Erythroblast (primary cell): ENCODE measurements around the gene SCYGR3.
"Not testable (repeated sequence)": the region's sequence is repeated elsewhere in the genome, so short reads cannot be mapped to it uniquely, and the experiment has no call there.

Source experiments
- DNase-seq, 2 experiments: peaks; one replicate each; lab custom pipeline; 2025; lab: John Stamatoyannopoulos, UW
- GATA1 ChIP-seq: IDR thresholded peaks from 2 replicates; pipeline ENCODE4 v1.6.1; 2011; ENCODE audit warnings: low read depth, mild to moderate bottlenecking, control low read depth, low read length, moderate library complexity
- POLR2A ChIP-seq: IDR thresholded peaks from 2 replicates; pipeline ENCODE4 v1.6.1; 2011; ENCODE audit warnings: mild to moderate bottlenecking, low read length

Gene SCYGR3

GRCh38 chr2:227625420-227625819 is 10.8 kb upstream of the SCYGR3 start:
- no peak for DNase-seq
- no peak for TF ChIP-seq POLR2A
- TF ChIP-seq GATA1: no peak

GRCh38 chr2:227623226-227623625 is 8.6 kb upstream of the SCYGR3 start:
- no peak for DNase-seq
- TF ChIP-seq POLR2A (no peak), GATA1 (no peak)

- DNase-seq: no peak
- no peak for TF ChIP-seq POLR2A
- no peak for TF ChIP-seq GATA1
These were observed 2.9 kb upstream of the SCYGR3 start, which contains the start of gene SCYGR4 for GRCh38 chr2:227617316-227618230. TSS of gene SCYGR4 (plus strand) at chr2:227617498. CDS start at chr2:227617498, 0 bp downstream.

GRCh38 chr2:227616631-227617030 is 2.0 kb upstream of the SCYGR3 start:
- DNase-seq: no peak
- TF ChIP-seq POLR2A: no peak
- TF ChIP-seq GATA1: no peak

GRCh38 chr2:227615906-227616305 is 1.3 kb upstream of the SCYGR3 start:
- TF ChIP-seq GATA1 (no peak), POLR2A (no peak)
- no peak for DNase-seq

GRCh38 chr2:227615181-227615580 is 541 bp upstream of the SCYGR3 start:
- DNase-seq: no peak
- TF ChIP-seq POLR2A (no peak), GATA1 (no peak)

GRCh38 chr2:227614246-227614645 is 394 bp downstream of the SCYGR3 start:
- TF ChIP-seq GATA1 (no peak), POLR2A (no peak)
- no peak for DNase-seq

- no peak for DNase-seq
- TF ChIP-seq GATA1 (no peak), POLR2A (no peak)
These were observed 1.4 kb downstream of the SCYGR3 start for GRCh38 chr2:227613272-227613660.

GRCh38 chr2:227612546-227613271 is 1.9 kb downstream of the SCYGR3 start:
- TF ChIP-seq GATA1 (no peak), POLR2A (no peak)
- no peak for DNase-seq

GRCh38 chr2:227610123-227610522 is 4.5 kb downstream of the SCYGR3 start:
- TF ChIP-seq GATA1 (no peak), POLR2A (no peak)
- DNase-seq: no peak

- no peak for TF ChIP-seq POLR2A
- no peak for TF ChIP-seq GATA1
- DNase-seq: no peak
These were observed 5.9 kb downstream of the SCYGR3 start for GRCh38 chr2:227608561-227609338.

GRCh38 chr2:227607941-227608340 is 6.7 kb downstream of the SCYGR3 start:
- no peak for DNase-seq
- no peak for TF ChIP-seq POLR2A
- no peak for TF ChIP-seq GATA1

- no peak for DNase-seq
- TF ChIP-seq GATA1 (no peak), POLR2A (no peak)
These were observed 8.2 kb downstream of the SCYGR3 start for GRCh38 chr2:227606476-227606875.

- no peak for TF ChIP-seq POLR2A
- TF ChIP-seq GATA1: no peak
- no peak for DNase-seq
These were observed 12.3 kb downstream of the SCYGR3 start for GRCh38 chr2:227602358-227602757.

GRCh38 chr2:227598835-227599503 is 15.7 kb downstream of the SCYGR3 start, which contains the start of gene SCYGR2:
TSS of gene SCYGR2 (plus strand) at chr2:227598893. CDS start at chr2:227598893, 0 bp downstream.
- DNase-seq: not testable (repeated sequence)
